Measurements from ENCODE around the gene UST.

- TF ChIP-seq SP1 (IDR thresholded peaks at IDR 0.05) (no peak), EGR1 (IDR thresholded peaks at IDR 0.05; ENCODE audit: low read depth in 2 of 2) (no peak), CTCF (IDR thresholded peaks at IDR 0.05; ENCODE audit: low read depth, low read length, missing input control) (no peak), REST (IDR thresholded peaks at IDR 0.05) (no peak), TAF1 (conservative IDR thresholded peaks at IDR 0.05) (no peak), JUND (IDR thresholded peaks at IDR 0.05) (no peak), ZBTB33 (IDR thresholded peaks at IDR 0.05) (no peak), ATF3 (IDR thresholded peaks at IDR 0.05) (no peak), RAD21 (IDR thresholded peaks at IDR 0.05) (no peak), GABPA (IDR thresholded peaks at IDR 0.05 in 1 of 2, conservative IDR thresholded peaks at IDR 0.05 in 1 of 2) (no peak), FOXA1 (IDR thresholded peaks at IDR 0.05) (no peak)
Observed at GRCh38 chr6:148745926-148746325, 904 bp upstream of the UST start.
